ENCODE data around the gene MAN1C1. TPM values are rescaled to one million over a fixed set of nuclear protein-coding genes. Genes with fewer than 3 reads are reported as not detected.

Gene MAN1C1
- total and polyA plus RNA-seq, 7 donors = 1.8 to 6.7 (median 2.0) TPM

GRCh38 chr1:25712299-25712970 is 95.8 kb downstream of the MAN1C1 start:
- no peaks in the 10 kb centered on the region for H3K27me3 ChIP-seq (ENCODE audit: insufficient read depth in 3 of 3, low read length in 2 of 3)
- DNase-seq (no peak), ATAC-seq (no peak)
- no peak overlapping the region for H3K4me3 ChIP-seq
- no peak for TF ChIP-seq CTCF (IDR thresholded peaks at IDR 0.05)
- no peaks in the 10 kb centered on the region for H3K9me3 ChIP-seq
- intact Hi-C loops (cut with DNase I) = no loop called here
- peaks cover 3% of the 10 kb centered on the region for H3K4me1 ChIP-seq
- no peak overlapping the region for H3K27ac ChIP-seq
- no peaks in the 10 kb centered on the region for H3K36me3 ChIP-seq (ENCODE audit: insufficient read depth in 1 of 2, low read depth in 1 of 2)
- 87 to 92% (median 91%) methylated on average over 7 to 8 of the region's 8 CpGs for WGBS, 3 donors

GRCh38 chr1:25713961-25714360 is 97.4 kb downstream of the MAN1C1 start:
- DNase-seq = no peak
- H3K4me1 ChIP-seq = peaks cover 3% of the 10 kb centered on the region
- no peak for ATAC-seq
- intact Hi-C loops (cut with DNase I) = no loop called here
- H3K36me3 ChIP-seq (ENCODE audit: insufficient read depth in 1 of 2, low read depth in 1 of 2) = no peaks in the 10 kb centered on the region
- H3K27me3 ChIP-seq (ENCODE audit: insufficient read depth in 3 of 3, low read length in 2 of 3) = no peaks in the 10 kb centered on the region
- no peak for TF ChIP-seq CTCF (IDR thresholded peaks at IDR 0.05)
- H3K9me3 ChIP-seq = no peaks in the 10 kb centered on the region
- WGBS, 3 donors = 83 to 92% (median 87%) methylated on average over 4 of the region's 4 CpGs
- H3K4me3 ChIP-seq = no peak overlapping the region
- H3K27ac ChIP-seq = no peak overlapping the region

GRCh38 chr1:25714372-25714931 is 97.9 kb downstream of the MAN1C1 start:
- Histone ChIP-seq H3K4me1 (peaks cover 3% of the 10 kb centered on the region), H3K4me3 (no peak overlapping the region), H3K27ac (no peak overlapping the region), H3K27me3 (ENCODE audit: insufficient read depth in 3 of 3, low read length in 2 of 3) (no peaks in the 10 kb centered on the region), H3K36me3 (ENCODE audit: insufficient read depth in 1 of 2, low read depth in 1 of 2) (no peaks in the 10 kb centered on the region), H3K9me3 (no peaks in the 10 kb centered on the region)
- no peak for ATAC-seq
- 70 to 78% (median 73%) methylated on average over 2 of the region's 2 CpGs for WGBS, 3 donors
- no peak for TF ChIP-seq CTCF (IDR thresholded peaks at IDR 0.05)
- no peak for DNase-seq
- intact Hi-C loops (cut with DNase I) = no loop called here

- no peak for DNase-seq
- ATAC-seq = peak in 1 of 4 donors; percentile 54
- Histone ChIP-seq H3K9me3 (no peaks in the 10 kb centered on the region), H3K27me3 (ENCODE audit: insufficient read depth in 3 of 3, low read length in 2 of 3) (no peaks in the 10 kb centered on the region), H3K4me3 (no peak overlapping the region), H3K36me3 (ENCODE audit: insufficient read depth in 1 of 2, low read depth in 1 of 2) (no peaks in the 10 kb centered on the region), H3K27ac (no peak overlapping the region), H3K4me1 (peaks cover 3% of the 10 kb centered on the region)
- WGBS, 3 donors = 93 to 96% (median 95%) methylated on average over 5 of the region's 5 CpGs
- intact Hi-C loops (cut with DNase I) = no loop called here
- TF ChIP-seq CTCF (IDR thresholded peaks at IDR 0.05) = no peak
These were observed 99.3 kb downstream of the MAN1C1 start for GRCh38 chr1:25715888-25716287.

GRCh38 chr1:25716320-25716719 is 99.7 kb downstream of the MAN1C1 start:
- Histone ChIP-seq H3K9me3 (no peaks in the 10 kb centered on the region), H3K4me3 (no peak overlapping the region), H3K27ac (no peak overlapping the region), H3K4me1 (peaks cover 3% of the 10 kb centered on the region), H3K27me3 (ENCODE audit: insufficient read depth in 3 of 3, low read length in 2 of 3) (no peaks in the 10 kb centered on the region), H3K36me3 (ENCODE audit: insufficient read depth in 1 of 2, low read depth in 1 of 2) (no peaks in the 10 kb centered on the region)
- TF ChIP-seq CTCF (IDR thresholded peaks at IDR 0.05) = no peak
- WGBS, 3 donors = 73 to 86% (median 76%) methylated on average over 5 of the region's 5 CpGs
- DNase-seq (no peak), ATAC-seq (no peak)
- intact Hi-C loops (cut with DNase I) = no loop called here

Data from psoas muscle (tissue), 8 donors.